Left colon (tissue), 2 donors: Measurements from ENCODE around the gene MYRIP. TPM values are rescaled to one million over a fixed set of nuclear protein-coding genes. Genes with fewer than 3 reads are reported as not detected.

ENCODE experiments used
- ATAC-seq: fragments of 200-7000 bp; cut with Tn5 transposase; one replicate; pipeline ENCODE4 v1.9.1; 2020; ENCODE audit warnings: mild to moderate bottlenecking, moderate library complexity
- DNase-seq, 2 donors: peaks; one replicate each; pipeline ENCODE4 v3.0.0-alpha.2; 2020
- intact Hi-C, 2 donors: fragments of 100-400 bp; cut with DNase I in 1 of 2; cut with micrococcal nuclease in 1 of 2; formaldehyde crosslinking; loops; one replicate each; pipeline versions ENCODE4 v1.11.2 to v1.14.0; 2022; cut with DNase I, micrococcal nuclease
- total RNA-seq, 2 donors: library from RNA; stranded (reverse); fragmentation: NEBNext Ultra II Directional; extraction: Animal tissue kit (Norgen Biotek cat#: 25700); gene quantifications; one replicate each; pipeline ENCODE4 v1.2.1, GENCODE V29; 2021
- donor health status: DM: no; HTN: no; CAD: no.
- donor health status: DM: yes; HTN: yes; CAD: no.

The MYRIP gene
- total RNA-seq, 2 donors from 2014 or later, result 8.9 to 9.1 TPM

GRCh38 chr3:40229386-40229785 lies 420.0 kb downstream of the MYRIP start:
- DNase-seq, result no peak
- ATAC-seq, result no peak
- intact Hi-C loops, result no loop called here

GRCh38 chr3:40229963-40230362 lies 420.6 kb downstream of the MYRIP start:
- DNase-seq, result no peak
- ATAC-seq, result peak; percentile 56
- intact Hi-C loops, result no loop called here

GRCh38 chr3:40230382-40230781 lies 421.0 kb downstream of the MYRIP start:
- ATAC-seq (peak; percentile 89), DNase-seq (no peak)
- intact Hi-C loops, result no loop called here

- no peak for ATAC-seq
- intact Hi-C loops, result no loop called here
- no peak for DNase-seq
Measured at GRCh38 chr3:40232626-40233025, 423.2 kb downstream of the MYRIP start.

- intact Hi-C loops, result no loop called here
- DNase-seq, result no peak
- ATAC-seq, result no peak
Measured at GRCh38 chr3:40237159-40237558, 427.8 kb downstream of the MYRIP start.

GRCh38 chr3:40237889-40238571 lies 428.6 kb downstream of the MYRIP start:
- no peak for ATAC-seq
- DNase-seq, result no peak
- intact Hi-C loops, result no loop called here

GRCh38 chr3:40240921-40241320 lies 431.5 kb downstream of the MYRIP start:
- ATAC-seq (no peak), DNase-seq (no peak)
- intact Hi-C loops, result no loop called here

GRCh38 chr3:40242216-40242615 lies 432.8 kb downstream of the MYRIP start:
- intact Hi-C loops, result no loop called here
- DNase-seq, result no peak
- no peak for ATAC-seq

GRCh38 chr3:40242638-40243037 lies 433.2 kb downstream of the MYRIP start:
- no peak for ATAC-seq
- intact Hi-C loops, result no loop called here
- DNase-seq, result no peak

GRCh38 chr3:40243056-40243455 lies 433.6 kb downstream of the MYRIP start:
- no peak for DNase-seq
- no peak for ATAC-seq
- intact Hi-C loops, result no loop called here

- ATAC-seq, result no peak
- no peak for DNase-seq
- intact Hi-C loops, result no loop called here
Measured at GRCh38 chr3:40247714-40248454, 438.5 kb downstream of the MYRIP start.

- DNase-seq (no peak), ATAC-seq (no peak)
- intact Hi-C loops, result no loop called here
Measured at GRCh38 chr3:40248591-40248990, 439.2 kb downstream of the MYRIP start.

- DNase-seq, result no peak
- intact Hi-C loops, result no loop called here
- ATAC-seq, result no peak
Measured at GRCh38 chr3:40249168-40249567, 439.8 kb downstream of the MYRIP start.

- intact Hi-C loops, result no loop called here
- no peak for ATAC-seq
- no peak for DNase-seq
Measured at GRCh38 chr3:40254491-40254890, 445.1 kb downstream of the MYRIP start.

- intact Hi-C loops, result no loop called here
- no peak for ATAC-seq
Measured at GRCh38 chr3:40254891-40255290, 445.5 kb downstream of the MYRIP start.

GRCh38 chr3:40255532-40255931 lies 446.1 kb downstream of the MYRIP start:
- intact Hi-C loops, result no loop called here
- DNase-seq (no peak), ATAC-seq (no peak)

More at GRCh38 chr3:40254891-40255290, 445.5 kb downstream of the MYRIP start:
- DNase-seq, result no peak

GRCh38 chr3:40258064-40258463 lies 448.7 kb downstream of the MYRIP start:
- ATAC-seq (no peak), DNase-seq (no peak)
- intact Hi-C loops, result no loop called here

- DNase-seq (no peak), ATAC-seq (no peak)
- intact Hi-C loops, result no loop called here
Measured at GRCh38 chr3:40258555-40258954, 449.1 kb downstream of the MYRIP start.

- DNase-seq, result no peak
- ATAC-seq, result no peak
- intact Hi-C loops, result no loop called here
Measured at GRCh38 chr3:40262331-40262730, 452.9 kb downstream of the MYRIP start.

- intact Hi-C loops, result no loop called here
- DNase-seq, result no peak
- no peak for ATAC-seq
Measured at GRCh38 chr3:40264451-40264850, 455.0 kb downstream of the MYRIP start.

- DNase-seq (no peak), ATAC-seq (no peak)
- intact Hi-C loops, result no loop called here
Measured at GRCh38 chr3:40265181-40265580, 455.8 kb downstream of the MYRIP start.
